ENCODE results near the gene TMEM91. TPM values are rescaled to one million over a fixed set of nuclear protein-coding genes. Genes with fewer than 3 reads are reported as not detected.

The TMEM91 gene
- 11.2 and 12.8 TPM in 2 replicates for total RNA-seq

GRCh38 chr19:41376241-41376997 is at the start of gene TMEM91:
Gene TMEM91 (plus strand): TSS chr19:41376533. CDS start chr19:41378310, 1,777 bp downstream.

GRCh38 chr19:41353466-41354342 is 22.6 kb upstream of the TMEM91 start, which contains the start of gene TGFB1:
Gene TGFB1 (minus strand): TSS chr19:41353922. CDS start chr19:41353044, 878 bp downstream.

DNA sequence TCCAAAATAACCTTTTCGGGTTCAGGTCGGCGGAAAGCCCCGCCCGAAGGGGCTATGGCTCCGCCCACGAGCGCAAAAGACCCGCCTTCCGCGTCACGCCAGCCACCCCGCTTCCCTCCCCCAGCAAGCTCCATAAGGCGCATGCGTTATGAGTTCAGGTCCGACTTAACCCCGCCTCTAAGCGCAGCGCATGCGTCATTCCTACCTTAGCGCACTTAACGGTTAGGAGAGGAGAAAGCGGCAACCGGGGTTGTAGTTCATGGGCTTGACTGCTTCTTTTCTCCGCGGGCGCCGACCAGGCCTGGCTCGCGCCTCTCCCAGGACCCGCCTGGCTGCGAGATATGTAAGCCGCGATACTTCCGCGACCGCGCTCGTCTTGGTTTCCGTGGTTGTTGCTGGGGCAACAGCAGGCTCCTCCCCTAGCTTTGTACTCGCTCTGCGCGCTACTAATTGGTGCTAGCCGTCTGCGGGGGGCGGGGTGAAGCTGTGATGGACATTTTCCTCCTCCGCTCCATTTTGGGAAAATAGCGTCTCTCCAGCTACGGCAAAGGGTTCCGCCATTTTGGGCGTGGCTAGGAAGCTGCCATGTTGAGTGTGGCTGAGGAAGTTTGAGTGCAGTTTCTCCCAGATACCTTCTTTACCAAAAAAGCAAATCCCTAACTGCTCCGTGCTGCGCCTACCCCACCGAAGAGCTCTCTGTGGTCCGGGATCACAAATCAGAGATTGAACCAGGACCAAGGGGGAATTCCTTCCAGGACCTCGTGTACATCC is 12.4 kb upstream of the TMEM91 start, which contains the start of gene B9D2:
B9D2 (minus strand) TSS at position 397 of the 771 bp plus-strand sequence. CDS start 630 bp downstream, outside the sequence.

GRCh38 chr19:41397086-41398049 is 21.0 kb downstream of the TMEM91 start, which contains the start of the genes BCKDHA and EXOSC5:
Gene BCKDHA (plus strand): TSS chr19:41397818. CDS start chr19:41397828, 10 bp downstream.
Gene EXOSC5 (minus strand): TSS chr19:41397359. CDS start chr19:41397328, 31 bp downstream.

DNA sequence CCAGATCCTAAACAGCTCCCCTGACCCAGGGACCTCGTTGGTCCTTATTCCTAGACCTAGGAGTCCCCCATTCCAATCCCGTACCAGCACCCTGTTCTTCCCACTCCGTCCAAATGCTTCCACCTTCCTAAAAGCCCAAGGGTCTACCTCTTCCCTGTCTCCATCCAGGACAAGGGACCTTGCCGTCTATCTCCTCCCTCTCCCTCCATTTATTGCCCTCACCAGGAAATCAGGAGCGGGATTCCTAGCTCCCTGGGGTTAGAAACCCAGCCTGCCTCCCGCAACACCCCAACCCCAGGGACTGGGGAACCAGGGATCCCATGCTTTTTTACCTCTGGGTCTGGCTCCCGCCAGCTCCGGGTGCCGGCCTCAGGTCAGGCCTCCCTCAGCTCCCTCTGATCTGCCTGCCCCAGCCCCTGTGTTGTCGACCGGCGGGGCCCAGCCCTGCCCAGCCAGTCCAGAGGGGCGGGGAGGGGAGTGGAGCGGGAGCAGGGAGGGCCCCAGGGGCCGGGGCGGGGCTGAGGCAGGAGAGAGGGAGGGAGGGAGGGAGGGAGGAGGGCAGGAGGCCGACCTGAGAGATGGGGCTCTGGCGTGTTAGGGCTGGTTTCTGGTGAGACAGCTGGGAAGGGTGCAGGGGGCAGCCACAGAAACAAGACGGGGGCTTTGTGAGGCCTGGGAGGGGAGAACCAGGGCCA is 50.8 kb downstream of the TMEM91 start, which contains the start of gene B3GNT8:
B3GNT8 (minus strand) TSS at position 423 of the 695 bp plus-strand sequence. CDS start 596 bp downstream, outside the sequence.

Other genes starting within 250 kb of the TMEM91 start
- under 0.01 and 1.2 TPM in 2 replicates for gene CYP2S1, start 183.3 kb upstream of the TMEM91 start, total RNA-seq
- 142 and 144 TPM in 2 replicates for gene AXL, start 157.3 kb upstream of the TMEM91 start, total RNA-seq
- gene HNRNPUL1, start 112.2 kb upstream of the TMEM91 start, total RNA-seq, result 126 and 129 TPM in 2 replicates
- gene CCDC97, start 66.4 kb upstream of the TMEM91 start, total RNA-seq, result 8.4 and 8.7 TPM in 2 replicates
- gene TGFB1, start 22.6 kb upstream of the TMEM91 start, total RNA-seq, result 14.4 and 19.6 TPM in 2 replicates
- 8.9 and 13.1 TPM in 2 replicates for gene B9D2, start 12.4 kb upstream of the TMEM91 start, total RNA-seq
- 27.8 and 40.4 TPM in 2 replicates for gene EXOSC5, start 20.8 kb downstream of the TMEM91 start, total RNA-seq
- 40.6 and 41.6 TPM in 2 replicates for gene BCKDHA, start 21.3 kb downstream of the TMEM91 start, total RNA-seq
- 2.5 and 5.5 TPM in 2 replicates for gene B3GNT8, start 50.8 kb downstream of the TMEM91 start, total RNA-seq
- gene DMAC2, start 63.4 kb downstream of the TMEM91 start, total RNA-seq, result 51.6 and 56.0 TPM in 2 replicates
- not detected in 2 replicates for gene ERICH4, start 66.6 kb downstream of the TMEM91 start, total RNA-seq
- not detected in 2 replicates for gene CEACAM21, start 199.6 kb downstream of the TMEM91 start, total RNA-seq

Data from myometrial cell (primary cell).